Measurements from ENCODE around the gene SPI1.

- TF ChIP-seq YY1 (IDR thresholded peaks at IDR 0.05; ENCODE audit: insufficient read depth, insufficient read length) (no peak), SUZ12 (IDR thresholded peaks at IDR 0.05; ENCODE audit: extremely low read depth, insufficient read depth, insufficient read length) (no peak)
Measured at GRCh38 chr11:47406896-47407745, 28.8 kb upstream of the SPI1 start.

All from NT2/D1 (cell line).